Loucy (cell line): Measurements from ENCODE around the gene ABTB2.

Experiments
- H2AFZ ChIP-seq: fragments of 200-600 bp; sonication (generic); 2 replicates; pipeline ENCODE4 v1.6.0; 2016; ENCODE audit warnings: antibody characterized with exemption, mild to moderate bottlenecking, low read length, moderate library complexity
- H3F3A ChIP-seq: fragments of 200-600 bp; 2 replicates; pipeline ENCODE4 v1.6.0; 2016; ENCODE audit warnings: antibody characterized with exemption, low read depth, mild to moderate bottlenecking
- H3K27me3 ChIP-seq: fragments of 200-600 bp; sonication (generic); 2 replicates; pipeline ENCODE4 v1.6.1; 2014; ENCODE audit warnings: low read length, mild to moderate bottlenecking; ENCODE audit not compliant: insufficient read depth, poor library complexity, severe bottlenecking
- H3K36me3 ChIP-seq: fragments of 200-600 bp; sonication (generic); 2 replicates; pipeline ENCODE4 v1.6.1; 2016; ENCODE audit warnings: low read length; ENCODE audit not compliant: insufficient read depth
- H3K4me1 ChIP-seq: fragments of 200-600 bp; sonication (generic); 2 replicates; pipeline ENCODE4 v1.5.1; 2014; ENCODE audit warnings: low read length, mild to moderate bottlenecking; ENCODE audit not compliant: insufficient read depth, poor library complexity, severe bottlenecking
- H3K4me2 ChIP-seq: fragments of 200-600 bp; sonication (generic); 2 replicates; pipeline ENCODE4 v1.6.0; 2014; ENCODE audit warnings: antibody characterized with exemption, low read length, low read depth, mild to moderate bottlenecking; ENCODE audit not compliant: poor library complexity, severe bottlenecking
- H3K4me3 ChIP-seq: fragments of 200-600 bp; sonication (generic); 2 replicates; pipeline ENCODE4 v1.5.1; 2014; ENCODE audit warnings: low read length, mild to moderate bottlenecking, mixed read lengths; ENCODE audit not compliant: poor library complexity, severe bottlenecking
- H3K79me2 ChIP-seq: fragments of 200-600 bp; sonication (generic); 2 replicates; pipeline ENCODE4 v1.6.1; 2014; ENCODE audit warnings: low read length; ENCODE audit not compliant: insufficient read depth
- H3K9ac ChIP-seq: fragments of 200-600 bp; sonication (generic); 2 replicates; pipeline ENCODE4 v1.6.0; 2014; ENCODE audit warnings: mild to moderate bottlenecking, low read depth, low read length, moderate library complexity; ENCODE audit not compliant: poor library complexity, severe bottlenecking
- H3K9me2 ChIP-seq: fragments of 200-600 bp; sonication (generic); replicated peaks from 2 replicates; pipeline ENCODE4 v1.6.1; 2016; ENCODE audit warnings: low read depth, low read length, mixed read lengths
- H3K9me3 ChIP-seq: fragments of 200-600 bp; sonication (generic); 2 replicates; pipeline ENCODE4 v1.6.1; 2014; ENCODE audit warnings: mild to moderate bottlenecking, antibody characterized with exemption, low read length, low read depth; ENCODE audit not compliant: insufficient read depth
- H4K20me1 ChIP-seq: fragments of 200-600 bp; sonication (generic); 2 replicates; pipeline ENCODE4 v1.6.0; 2014; ENCODE audit warnings: antibody characterized with exemption, low read length, mild to moderate bottlenecking; ENCODE audit not compliant: insufficient read depth, poor library complexity, severe bottlenecking
- EZH2phosphoT487 ChIP-seq: fragments of 200-600 bp; IDR thresholded peaks from 2 replicates; pipeline ENCODE4 v1.6.1; 2018; ENCODE audit warnings: antibody characterized with exemption, mild to moderate bottlenecking, moderate library complexity, borderline replicate concordance
- TF ChIP-seq, protein P1 (sequence below): fragments of 200-600 bp; sonication (generic); conservative IDR thresholded peaks from 2 replicates; pipeline ENCODE4 v1.5.1; 2014; ENCODE audit warnings: mild to moderate bottlenecking, antibody characterized with exemption, low read length

ABTB2 gene

DNA sequence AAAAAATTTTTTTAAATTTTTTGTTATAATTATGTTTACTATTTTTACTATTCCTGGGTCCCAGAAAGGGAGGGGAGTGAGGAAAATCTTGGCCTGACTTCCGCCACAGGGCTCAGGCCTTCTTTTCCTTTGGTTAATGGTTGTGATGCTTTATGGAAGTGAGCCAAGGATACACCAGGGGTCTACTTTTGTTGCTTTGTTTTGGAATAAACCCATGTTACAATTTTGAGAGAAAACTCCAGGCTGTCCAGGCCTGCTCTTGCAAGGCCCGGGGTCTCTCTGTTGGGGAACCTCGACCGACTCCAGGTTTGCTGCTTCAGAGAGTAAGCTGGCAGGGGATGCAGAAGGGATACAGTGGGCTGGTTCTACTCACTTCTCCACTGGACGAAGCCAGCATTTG lies 84.7 kb downstream of the ABTB2 start:
- Histone ChIP-seq H4K20me1 (no peaks in the 10 kb centered on the region), H3F3A (no peaks in the 10 kb centered on the region), H3K4me3 (no peak overlapping the region), H3K4me1 (peaks cover 26% of the 10 kb centered on the region), H3K9me2 (no peaks in the 10 kb centered on the region), H3K9ac (no peak overlapping the region), H3K9me3 (no peaks in the 10 kb centered on the region), H3K27me3 (no peaks in the 10 kb centered on the region), H3K4me2 (no peak overlapping the region), H2AFZ (no peak overlapping the region), H3K79me2 (no peaks in the 10 kb centered on the region), H3K36me3 (no peaks in the 10 kb centered on the region)
- TF ChIP-seq, protein P1, sequence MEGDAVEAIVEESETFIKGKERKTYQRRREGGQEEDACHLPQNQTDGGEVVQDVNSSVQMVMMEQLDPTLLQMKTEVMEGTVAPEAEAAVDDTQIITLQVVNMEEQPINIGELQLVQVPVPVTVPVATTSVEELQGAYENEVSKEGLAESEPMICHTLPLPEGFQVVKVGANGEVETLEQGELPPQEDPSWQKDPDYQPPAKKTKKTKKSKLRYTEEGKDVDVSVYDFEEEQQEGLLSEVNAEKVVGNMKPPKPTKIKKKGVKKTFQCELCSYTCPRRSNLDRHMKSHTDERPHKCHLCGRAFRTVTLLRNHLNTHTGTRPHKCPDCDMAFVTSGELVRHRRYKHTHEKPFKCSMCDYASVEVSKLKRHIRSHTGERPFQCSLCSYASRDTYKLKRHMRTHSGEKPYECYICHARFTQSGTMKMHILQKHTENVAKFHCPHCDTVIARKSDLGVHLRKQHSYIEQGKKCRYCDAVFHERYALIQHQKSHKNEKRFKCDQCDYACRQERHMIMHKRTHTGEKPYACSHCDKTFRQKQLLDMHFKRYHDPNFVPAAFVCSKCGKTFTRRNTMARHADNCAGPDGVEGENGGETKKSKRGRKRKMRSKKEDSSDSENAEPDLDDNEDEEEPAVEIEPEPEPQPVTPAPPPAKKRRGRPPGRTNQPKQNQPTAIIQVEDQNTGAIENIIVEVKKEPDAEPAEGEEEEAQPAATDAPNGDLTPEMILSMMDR = no peak
- no peak for TF ChIP-seq EZH2phosphoT487

DNA sequence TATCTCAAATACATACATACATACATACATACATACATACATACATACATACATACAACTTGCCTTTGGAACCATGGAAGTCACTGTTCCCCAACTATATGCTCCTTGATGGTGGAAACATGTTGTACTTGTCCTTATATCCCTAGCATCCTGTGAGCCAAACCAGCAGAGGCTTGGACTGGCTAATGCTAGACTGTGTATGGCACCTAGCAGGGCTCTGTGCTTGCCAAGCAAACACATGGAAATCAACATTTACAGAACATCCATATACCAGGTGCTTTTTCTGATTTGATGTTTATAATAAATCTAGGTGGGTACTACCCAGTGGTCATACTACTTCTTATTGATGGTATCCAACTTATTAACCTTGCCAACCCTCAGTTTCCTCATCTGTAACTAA lies 86.1 kb downstream of the ABTB2 start:
- Histone ChIP-seq H3K36me3 (no peaks in the 10 kb centered on the region), H2AFZ (no peak overlapping the region), H3K27me3 (no peaks in the 10 kb centered on the region), H3K4me3 (no peak overlapping the region), H3K4me2 (no peak overlapping the region), H3K9ac (no peak overlapping the region), H3K9me3 (no peaks in the 10 kb centered on the region), H3F3A (no peaks in the 10 kb centered on the region), H3K79me2 (no peaks in the 10 kb centered on the region), H3K4me1 (peaks cover 39% of the 10 kb centered on the region), H3K9me2 (no peaks in the 10 kb centered on the region), H4K20me1 (no peaks in the 10 kb centered on the region)
- TF ChIP-seq, protein P1 = no peak
- no peak for TF ChIP-seq EZH2phosphoT487

DNA sequence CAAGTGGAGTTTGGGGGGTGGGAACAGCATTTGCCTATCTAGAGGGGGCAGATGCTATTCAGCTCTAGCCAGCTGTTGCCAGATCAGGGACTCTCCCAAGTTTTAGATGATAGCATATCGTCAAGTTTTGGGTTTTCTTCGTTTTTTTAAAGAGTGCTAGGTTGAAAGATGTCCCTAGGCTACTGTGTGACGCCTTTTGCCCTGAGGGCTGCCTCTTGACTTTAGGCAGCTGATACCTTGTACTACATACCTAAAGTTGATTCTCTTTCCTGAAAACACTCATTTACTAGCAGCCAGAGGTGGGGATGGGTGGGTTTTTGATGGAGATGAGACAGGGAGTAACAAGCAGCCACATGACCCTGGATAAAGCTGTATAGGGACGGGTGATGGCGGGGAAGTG lies 87.1 kb downstream of the ABTB2 start:
- Histone ChIP-seq H3K36me3 (no peaks in the 10 kb centered on the region), H2AFZ (no peak overlapping the region), H3K4me3 (no peak overlapping the region), H3K27me3 (no peaks in the 10 kb centered on the region), H3K9me2 (no peaks in the 10 kb centered on the region), H3F3A (peaks cover 5% of the 10 kb centered on the region; the same call in 1 of the 2 replicates), H3K4me1 (peaks cover 45% of the 10 kb centered on the region), H4K20me1 (no peaks in the 10 kb centered on the region), H3K4me2 (no peak overlapping the region), H3K9ac (no peak overlapping the region), H3K9me3 (no peaks in the 10 kb centered on the region), H3K79me2 (no peaks in the 10 kb centered on the region)
- TF ChIP-seq, protein P1 = no peak
- no peak for TF ChIP-seq EZH2phosphoT487
